DND-41 (cell line): ENCODE measurements around the gene UST.

Experiments
- EZH2 ChIP-seq: IDR thresholded peaks from 3 replicates; pipeline ENCODE4 v1.6.1; 2012; ENCODE audit warnings: borderline replicate concordance, low read depth, mild to moderate bottlenecking, moderate library complexity, low read length, inconsistent platforms; ENCODE audit not compliant: severe bottlenecking
- TF ChIP-seq, protein P1 (sequence below): IDR thresholded peaks from 2 replicates; pipeline ENCODE4 v1.5.1; 2012; ENCODE audit warnings: borderline replicate concordance, low read length, moderate library complexity, mild to moderate bottlenecking; ENCODE audit not compliant: poor library complexity, severe bottlenecking; ENCODE audit errors: extremely low read depth

DNA sequence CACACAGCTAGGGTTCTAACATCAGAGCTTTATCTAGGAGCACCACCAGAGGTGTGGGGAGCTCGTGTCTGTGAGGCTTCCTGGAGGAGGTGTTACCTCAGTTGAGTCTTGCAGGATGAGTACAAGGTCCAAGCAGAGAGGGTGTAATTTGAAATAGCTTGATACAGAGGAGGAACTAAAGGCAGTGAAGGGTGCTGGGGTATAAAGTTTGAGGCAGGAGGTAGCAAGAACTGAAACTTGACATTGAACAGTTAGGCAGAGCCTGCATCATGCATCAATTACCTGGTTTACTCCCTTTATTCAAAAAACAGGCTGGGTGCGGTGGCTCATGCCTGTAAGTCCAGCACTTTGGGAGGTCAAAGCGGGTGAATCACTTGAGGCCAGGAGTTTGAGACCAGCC is 241.2 kb downstream of the UST start:
- TF ChIP-seq, protein P1, sequence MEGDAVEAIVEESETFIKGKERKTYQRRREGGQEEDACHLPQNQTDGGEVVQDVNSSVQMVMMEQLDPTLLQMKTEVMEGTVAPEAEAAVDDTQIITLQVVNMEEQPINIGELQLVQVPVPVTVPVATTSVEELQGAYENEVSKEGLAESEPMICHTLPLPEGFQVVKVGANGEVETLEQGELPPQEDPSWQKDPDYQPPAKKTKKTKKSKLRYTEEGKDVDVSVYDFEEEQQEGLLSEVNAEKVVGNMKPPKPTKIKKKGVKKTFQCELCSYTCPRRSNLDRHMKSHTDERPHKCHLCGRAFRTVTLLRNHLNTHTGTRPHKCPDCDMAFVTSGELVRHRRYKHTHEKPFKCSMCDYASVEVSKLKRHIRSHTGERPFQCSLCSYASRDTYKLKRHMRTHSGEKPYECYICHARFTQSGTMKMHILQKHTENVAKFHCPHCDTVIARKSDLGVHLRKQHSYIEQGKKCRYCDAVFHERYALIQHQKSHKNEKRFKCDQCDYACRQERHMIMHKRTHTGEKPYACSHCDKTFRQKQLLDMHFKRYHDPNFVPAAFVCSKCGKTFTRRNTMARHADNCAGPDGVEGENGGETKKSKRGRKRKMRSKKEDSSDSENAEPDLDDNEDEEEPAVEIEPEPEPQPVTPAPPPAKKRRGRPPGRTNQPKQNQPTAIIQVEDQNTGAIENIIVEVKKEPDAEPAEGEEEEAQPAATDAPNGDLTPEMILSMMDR, result no peak
- no peak for TF ChIP-seq EZH2
